NCI-H1048 (cell line): ENCODE measurements around the gene CCDC149.
"Not testable (repeated sequence)": the region's sequence is repeated elsewhere in the genome, so short reads cannot be mapped to it uniquely, and the experiment has no call there.

Experiments used
- DNase-seq: peaks from one replicate; lab custom pipeline; 2025; lab: John Stamatoyannopoulos, UW

Gene CCDC149

DNA sequence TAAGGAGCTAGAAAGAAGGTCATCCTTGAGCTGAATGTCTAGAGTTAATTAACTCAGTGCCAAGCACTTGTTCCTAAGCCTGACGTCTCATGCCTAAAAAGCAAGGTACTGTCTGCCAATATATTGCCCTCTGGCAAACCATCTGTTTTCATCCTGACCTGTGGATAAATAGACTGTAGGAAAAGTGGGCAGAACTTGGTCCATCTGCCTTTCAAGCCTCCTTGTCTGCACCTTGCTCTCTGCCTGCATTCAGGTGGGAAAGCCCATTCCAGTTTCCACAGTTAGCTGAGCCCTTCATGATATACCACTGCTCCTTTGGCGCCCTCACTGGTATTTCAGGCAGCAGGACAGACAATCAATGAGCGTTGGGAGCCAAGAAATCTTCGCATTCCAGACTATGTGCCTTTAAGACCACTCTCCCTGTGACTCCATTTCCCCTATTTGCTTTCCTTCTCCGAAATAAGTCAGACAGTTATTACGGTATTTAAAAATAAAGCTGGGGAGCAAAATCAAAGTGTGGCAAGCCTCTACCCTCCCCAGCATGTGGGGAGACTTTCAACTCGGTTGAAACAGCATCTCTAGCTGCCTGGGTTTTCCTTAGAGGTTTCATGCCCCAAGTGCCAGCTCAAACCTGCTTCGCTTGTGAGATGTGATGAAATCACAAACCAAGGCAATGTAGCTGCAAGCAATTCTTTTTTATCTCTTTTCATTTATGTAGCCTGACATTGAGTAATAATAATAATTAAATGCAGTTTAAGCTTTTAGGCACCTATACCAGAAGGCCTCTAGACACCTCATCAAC, 2.5 kb upstream of the CCDC149 start:
- no peak for DNase-seq

DNA sequence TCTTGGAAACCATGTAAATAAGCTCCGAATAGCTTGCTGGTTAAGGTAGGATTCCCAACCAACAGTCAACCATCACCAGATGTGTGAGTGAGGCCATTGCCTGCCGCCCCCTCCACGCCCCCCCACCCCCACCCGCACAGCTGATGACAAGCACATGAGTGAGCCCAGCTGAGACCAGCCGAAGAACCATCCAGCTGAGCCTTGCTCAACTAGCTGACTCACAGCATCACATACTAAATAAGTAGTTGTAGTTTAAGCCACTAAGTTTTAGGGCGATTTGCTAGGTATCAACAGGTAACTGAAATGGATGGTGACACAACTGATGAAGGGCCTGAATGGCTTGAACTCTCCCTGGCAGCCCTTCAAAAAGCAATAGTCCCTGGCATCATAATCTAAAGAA, 1.6 kb upstream of the CCDC149 start:
- DNase-seq, result no peak

DNA sequence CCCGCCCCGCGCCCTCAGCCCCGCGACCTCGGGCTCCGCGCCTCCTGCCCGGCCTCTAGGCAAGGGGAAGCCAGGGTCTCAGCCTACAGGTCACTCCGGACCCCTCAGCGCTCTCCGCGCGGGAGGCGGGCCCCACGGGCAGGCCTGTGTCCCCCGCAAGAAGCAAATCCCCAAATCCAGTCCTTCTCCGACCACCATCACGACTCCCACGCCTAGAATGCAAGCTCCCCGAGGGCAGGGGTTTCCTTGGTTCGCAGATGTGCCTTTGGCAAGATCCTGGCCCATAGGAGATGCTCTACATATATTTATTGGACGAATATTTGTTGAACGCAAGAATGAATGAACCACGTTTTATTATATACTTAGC, 260 bp upstream of the CCDC149 start:
- DNase-seq, result no peak

DNA sequence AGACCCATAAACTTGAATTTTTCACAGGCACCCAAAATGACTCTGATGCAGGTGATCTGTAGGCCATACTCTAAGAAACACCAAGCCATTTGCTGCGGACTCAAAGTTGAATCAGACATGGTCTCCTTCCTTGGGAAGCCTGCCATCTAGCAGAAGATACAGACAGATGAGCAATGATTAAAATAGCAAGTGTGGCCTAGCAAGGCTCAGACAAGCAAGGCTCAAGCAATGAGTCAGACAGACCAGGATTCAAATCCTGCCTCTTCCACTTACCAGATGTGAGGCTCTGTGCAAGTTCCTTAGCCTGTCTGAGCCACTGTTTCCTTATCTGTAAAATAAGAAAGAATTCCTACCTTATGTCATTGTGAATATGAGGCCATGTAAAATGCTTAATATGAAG, 2.3 kb downstream of the CCDC149 start:
- no peak for DNase-seq

DNA sequence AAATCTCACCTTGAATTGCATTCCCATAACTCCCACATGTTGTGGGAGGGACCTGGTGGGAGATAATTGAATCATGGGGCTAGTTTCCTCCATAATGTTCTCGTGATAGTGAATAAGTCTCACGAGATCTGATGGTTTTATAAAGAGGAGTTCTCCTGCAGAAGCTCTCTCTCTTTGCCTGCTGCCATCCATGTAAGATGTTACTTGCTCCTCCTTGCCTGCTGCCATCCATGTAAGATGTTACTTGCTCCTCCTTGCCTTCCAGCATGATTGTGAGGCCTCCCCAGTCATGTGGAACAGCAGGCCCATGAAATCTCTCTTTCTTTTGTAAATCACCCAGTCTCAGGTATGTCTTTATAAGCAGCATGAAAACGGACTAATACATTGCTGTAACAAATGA, 3.2 kb downstream of the CCDC149 start:
- not testable (repeated sequence) for DNase-seq

DNA sequence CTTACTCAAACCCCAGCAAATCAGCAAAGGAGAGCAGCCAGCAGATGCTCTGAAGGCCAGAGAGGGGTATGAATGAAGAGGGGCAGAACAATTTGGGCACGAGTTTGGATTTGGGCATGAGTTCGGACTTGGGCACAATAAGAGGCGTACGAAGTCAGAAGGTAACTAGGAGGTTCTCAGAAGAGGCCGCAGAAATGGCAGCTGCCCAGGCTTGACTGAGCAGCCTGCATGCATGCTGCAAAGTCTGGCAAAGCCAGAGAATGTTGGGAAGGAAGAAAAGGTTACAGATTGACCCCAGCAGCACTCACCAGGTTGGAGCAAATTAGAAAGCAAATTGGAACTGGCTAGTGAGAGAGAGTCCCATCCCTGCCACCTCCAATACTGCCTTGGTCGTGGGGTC, 15.2 kb downstream of the CCDC149 start:
- DNase-seq, result no peak

DNA sequence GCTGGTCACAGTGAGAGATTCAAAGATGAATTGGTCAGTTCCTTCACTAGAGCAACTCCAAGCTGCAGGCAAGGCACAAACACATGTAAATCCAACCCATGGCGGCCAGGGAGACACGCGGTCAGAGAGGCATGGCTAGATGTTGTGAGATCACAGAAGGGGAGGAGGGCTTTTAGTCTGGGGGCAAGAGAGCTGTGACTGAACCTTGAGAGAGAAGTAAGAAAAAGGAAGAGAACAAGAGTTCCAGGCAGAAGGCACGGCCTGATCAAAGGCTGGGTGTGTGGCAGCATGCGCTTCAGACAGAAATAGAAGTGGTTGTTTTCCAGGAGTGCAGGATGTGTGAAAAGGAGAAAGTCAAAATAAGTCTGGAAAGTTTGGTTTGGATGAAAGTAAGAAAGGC, 15.9 kb downstream of the CCDC149 start:
- DNase-seq, result no peak

DNA sequence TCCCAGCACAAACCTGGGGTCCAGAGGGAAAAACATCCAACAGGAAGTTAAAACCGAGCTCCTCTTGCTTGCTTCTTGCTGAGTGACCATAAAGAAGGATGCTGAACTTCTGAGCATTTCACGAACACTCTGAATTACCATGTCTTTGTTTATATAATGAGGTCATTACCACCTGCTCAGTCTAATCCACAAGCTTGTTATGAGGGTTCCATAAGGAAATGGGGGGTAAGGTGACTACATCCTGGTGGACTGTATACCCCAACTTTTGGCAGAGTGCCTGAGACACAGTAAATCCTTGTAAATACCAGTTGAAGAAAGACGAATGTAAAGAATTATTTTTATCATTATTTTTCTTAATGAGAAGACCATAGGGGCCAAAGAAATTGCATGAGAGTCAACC, 16.8 kb downstream of the CCDC149 start:
- no peak for DNase-seq

DNA sequence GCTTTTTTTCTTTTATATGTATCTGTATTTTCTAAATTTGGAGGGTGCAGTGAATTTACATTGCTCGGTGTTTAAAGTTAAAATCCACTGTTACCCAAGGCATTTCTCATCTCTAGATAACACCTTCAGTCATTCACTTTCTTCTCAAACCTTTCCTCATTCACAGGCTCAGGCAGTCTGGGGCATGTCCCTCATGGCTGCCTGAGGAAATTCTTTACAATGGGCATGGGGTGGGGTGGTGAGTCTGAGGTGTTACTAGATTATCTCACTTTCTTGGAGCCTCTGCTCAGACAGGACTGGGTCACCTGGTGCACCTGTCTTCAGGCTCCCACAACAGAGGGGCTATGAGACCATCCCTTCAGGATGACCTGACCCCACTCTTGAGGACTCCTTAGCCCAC, 17.4 kb downstream of the CCDC149 start:
- no peak for DNase-seq

DNA sequence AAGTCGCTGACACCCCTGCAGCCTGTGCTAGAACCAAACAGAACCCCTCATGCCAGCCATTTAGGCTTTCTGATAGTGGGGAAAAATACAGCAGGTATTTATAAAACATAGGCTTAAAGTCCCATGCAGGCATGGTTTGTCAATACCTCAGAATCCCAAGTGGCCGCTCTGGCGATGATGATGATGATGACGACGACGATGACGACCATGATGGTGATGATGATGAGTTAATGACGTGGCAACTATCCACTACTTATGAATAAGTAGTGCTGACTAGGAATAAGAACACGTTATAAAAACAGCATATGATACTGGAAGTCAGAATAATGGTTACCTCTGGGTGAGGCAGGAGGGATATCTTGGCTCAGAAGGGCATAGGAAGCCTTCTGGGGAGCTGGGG, 18.0 kb downstream of the CCDC149 start:
- no peak for DNase-seq

DNA sequence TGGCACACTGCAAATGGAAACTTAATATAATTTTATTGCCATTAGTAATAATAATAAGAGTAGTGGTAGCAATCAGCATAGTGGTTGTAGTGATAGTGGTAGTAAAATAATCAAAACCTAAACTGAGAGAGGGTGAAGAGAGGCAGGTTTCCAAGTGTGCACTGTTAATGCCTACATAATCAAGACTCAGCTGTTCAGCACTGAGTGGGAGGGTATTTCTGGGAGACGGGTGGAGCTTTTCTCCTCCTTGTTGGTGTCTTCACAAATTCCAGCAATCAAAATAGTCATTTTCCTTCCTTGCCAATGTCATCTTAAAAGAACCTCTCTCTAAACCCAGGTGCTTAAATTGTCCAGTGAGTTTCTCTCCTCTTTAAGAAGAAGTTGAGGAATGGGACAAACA, 18.6 kb downstream of the CCDC149 start:
- DNase-seq, result no peak

DNA sequence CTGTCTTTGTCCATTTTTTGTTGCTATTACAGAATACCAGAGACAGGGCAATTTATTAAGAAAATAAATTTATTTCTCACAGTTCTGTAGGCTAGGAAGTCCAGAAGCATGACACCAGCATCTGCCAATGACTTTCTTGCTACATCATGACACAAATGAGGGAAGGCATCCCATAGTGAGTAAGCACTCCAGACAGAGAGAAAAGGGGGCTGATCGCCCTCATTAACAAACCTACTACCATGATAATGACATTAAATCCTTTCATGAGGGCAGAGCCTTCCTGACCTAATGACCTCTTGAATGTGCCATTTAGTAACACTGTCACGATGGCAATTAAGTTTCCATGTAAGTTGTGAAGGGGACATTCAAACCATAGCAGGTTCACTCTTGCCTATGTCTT, 20.1 kb downstream of the CCDC149 start:
- no peak for DNase-seq

DNA sequence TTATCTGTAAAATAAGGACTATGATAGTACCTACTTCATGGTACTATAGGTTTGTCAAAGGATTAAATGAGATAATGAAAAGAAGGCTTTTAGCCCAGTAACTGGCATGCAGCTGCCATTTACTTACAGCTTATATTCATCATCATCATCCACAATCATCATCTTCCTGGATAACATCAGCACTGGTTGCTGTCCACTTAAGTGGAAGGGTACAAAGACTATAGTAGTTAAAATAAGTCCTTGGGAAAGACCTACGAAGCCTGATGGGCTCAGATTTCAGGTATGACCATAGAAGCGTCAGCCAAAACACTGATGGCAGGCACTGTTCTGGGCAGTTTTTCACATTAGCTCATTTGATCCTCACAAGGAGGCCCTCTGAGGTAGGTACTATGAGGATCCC, 20.6 kb downstream of the CCDC149 start:
- DNase-seq, result no peak

DNA sequence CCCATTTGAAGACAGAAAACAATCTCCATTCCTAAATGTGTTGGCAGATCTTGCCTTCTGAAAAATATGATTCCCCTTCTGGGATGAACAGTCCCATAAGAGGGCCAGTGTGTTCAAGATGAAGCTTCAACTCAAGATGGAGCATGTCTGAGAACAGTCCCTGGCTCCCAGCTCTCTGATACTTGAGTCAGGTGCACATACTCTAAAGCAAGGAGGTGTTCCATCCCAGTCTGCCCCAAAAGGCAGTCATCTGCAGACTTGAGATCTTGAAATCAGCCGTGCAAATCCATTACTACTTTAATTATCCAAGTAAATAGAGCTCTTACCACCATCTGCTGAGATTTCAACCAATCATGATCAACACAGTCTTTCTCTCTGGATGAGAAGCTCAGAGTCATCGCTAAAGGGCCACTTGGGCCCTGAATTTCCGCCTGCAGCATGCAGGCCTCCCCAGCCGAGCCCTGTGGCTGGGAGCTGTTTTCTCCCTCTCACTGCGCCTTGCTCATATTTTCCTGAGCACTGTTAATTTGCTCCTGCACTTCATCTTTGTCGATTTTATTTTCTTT, 22.2 kb downstream of the CCDC149 start:
- DNase-seq, result no peak

DNA sequence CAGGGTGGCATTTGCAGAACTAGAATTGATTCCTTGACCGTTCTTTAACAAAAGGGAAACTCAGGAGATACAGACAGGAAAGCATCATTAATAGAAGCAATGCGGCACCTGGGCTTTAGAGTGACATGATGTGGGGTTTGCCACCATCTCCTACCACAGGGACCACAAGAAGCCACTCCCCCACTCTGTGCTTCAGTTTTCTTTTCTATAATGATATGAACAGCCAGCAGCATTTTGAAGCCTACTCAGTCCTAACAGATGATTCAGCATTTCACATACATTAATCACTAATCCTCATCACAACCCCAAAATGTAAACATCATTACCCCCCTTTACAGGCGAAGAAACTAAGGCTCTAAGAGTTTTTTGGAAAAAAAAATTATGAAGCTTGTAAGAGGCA, 22.9 kb downstream of the CCDC149 start:
- DNase-seq, result no peak

DNA sequence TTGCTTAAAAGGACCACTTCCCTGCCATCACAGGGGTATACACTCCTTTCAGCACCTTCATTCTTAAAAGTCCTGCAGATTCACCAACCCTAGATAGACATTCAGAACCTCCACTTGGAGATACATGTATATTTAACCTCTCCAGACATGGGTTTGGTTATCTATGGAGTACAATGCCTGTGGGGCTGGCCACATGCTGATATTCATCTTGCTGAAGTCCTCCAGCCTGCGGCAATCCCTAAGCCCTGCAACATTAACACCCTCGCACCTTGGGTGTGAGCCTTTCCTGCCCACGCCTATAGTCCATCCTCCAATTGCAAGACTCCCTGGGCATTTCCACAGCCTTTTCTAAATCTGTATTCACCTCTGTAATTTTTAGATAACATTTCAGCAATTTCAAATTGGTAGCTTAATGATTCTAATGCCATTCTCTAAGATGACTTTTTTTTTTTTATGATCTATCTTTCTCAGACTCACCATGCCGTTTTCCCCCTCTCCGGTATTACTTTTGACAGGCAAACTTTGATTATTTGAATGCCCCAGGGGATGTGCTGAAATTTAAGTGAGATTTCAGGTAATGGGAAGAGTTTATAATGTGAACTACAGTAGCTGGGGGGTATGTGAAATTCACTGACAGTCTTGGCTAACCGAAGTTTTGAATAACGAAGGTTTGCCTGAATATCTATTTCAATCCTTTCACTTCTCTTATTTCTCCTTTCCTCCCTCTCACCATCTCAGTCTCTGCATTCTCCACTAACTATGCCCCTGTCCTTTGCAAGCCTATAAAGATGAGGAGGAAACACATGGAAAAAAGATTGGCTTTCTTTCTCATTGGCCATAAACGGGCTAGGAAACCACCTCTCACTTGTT, 24.1 kb downstream of the CCDC149 start:
- no peak for DNase-seq

DNA sequence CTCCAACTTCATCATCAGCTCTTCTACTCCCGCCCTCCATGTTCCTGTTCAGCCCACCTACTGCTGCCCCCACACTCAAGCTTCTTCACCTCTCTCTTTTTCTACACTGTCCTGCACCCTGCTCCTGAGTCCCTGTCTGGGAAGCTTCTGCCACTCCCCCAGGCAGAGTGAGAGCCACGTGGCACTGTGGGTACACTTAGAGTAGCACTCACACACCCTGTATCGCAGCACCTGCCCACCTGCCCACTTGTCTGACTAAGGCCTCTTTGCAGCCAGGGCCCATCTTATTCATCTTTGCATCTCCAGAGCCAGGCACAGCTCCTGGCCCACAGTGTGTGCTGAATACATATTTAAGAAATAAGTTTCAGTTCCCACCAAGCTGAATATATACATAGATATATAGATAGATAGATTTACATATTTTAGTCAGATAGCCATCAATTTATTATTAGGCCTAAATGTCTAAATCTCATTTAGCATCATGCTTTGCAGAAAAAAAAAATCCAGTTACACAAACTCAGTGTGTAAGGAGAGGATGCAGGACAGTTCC, 24.9 kb downstream of the CCDC149 start:
- DNase-seq, result no peak

DNA sequence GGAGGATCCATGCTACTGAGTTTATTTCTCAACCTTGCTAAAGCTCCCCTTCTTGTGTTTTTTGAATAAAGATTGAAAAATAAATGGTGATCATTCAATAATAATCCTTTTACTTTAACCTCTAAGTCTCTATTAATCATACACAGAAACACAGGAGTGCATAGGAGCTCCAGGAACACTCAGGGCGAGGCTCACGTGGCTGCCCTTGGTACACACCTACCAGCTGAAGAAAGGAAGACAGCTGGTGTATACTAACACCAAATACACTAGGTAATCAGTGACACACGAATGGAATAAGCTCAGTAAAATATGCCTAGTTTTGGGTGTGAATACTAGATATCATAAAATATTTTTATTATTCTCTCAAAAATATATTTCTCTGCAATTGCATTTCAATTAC, 26.2 kb downstream of the CCDC149 start:
- no peak for DNase-seq

DNA sequence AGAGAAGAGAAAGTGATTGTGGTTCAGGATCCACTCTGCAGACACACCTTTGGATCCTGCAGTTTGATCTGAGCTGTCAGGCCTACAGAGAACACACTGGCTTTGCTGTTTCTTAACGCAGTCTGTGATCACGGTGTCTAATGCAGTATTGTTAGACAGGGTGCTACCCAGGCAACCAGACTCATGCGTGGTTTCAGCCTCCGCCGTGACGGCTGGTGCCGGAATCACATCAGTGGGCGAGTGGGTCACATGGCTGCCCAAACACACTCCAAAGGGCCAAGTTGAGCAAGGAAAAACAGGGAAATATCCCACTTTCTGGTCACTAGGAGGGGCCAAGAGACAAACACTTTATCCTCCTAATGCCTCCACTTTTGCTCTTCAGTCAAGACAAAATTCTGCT, 27.5 kb downstream of the CCDC149 start:
- no peak for DNase-seq

DNA sequence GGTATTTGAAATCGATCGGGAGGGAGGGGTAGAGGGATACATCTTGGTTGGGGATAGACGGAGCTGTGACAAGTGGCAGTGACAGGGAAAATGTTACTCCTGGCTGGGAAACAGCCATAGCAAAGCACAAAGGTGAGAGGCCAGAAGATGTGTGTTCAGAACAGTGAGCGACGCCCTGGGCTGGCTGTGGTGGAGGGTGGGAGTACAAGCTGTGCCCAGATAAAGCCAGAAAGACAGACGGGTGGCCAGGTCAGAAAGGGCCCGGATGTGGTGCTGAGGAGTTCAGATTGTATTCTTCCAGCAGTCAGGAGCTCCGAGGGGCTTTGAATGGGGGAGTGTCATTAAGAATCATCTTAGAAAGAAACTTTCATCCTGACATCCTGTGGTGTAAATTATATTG, 27.9 kb downstream of the CCDC149 start:
- no peak for DNase-seq

DNA sequence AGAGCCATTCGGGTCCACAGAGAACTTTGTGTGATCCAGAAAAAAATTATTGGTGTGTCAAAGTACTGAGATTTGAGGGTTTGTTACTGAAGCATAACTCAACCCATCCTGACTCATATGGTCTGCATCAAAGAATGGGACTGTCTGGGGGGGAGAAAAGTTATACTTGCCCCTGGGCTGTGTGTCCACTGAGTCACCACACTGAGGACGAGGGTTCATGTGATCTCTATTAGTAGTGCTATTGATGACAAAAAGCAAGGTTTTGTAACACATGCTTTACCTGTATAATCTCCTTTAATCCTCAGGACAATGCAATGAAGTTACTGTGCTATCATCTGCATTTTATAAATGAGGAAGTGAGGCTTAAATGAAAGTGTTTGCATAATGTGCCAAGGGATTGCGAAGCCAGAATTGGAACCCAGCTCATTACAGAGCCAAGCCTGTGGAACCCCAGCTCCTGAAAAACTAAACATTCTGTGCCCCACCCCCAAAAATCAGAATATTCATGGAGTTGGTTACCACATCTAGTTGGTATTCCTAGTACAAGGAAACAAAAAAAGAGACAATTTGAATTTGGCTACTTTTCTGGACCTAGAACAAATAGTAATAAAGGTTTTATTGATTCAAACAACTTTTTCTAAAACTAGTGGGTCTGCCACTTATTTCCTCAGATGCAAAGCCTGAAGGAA, 31.2 kb downstream of the CCDC149 start:
- DNase-seq, result no peak

DNA sequence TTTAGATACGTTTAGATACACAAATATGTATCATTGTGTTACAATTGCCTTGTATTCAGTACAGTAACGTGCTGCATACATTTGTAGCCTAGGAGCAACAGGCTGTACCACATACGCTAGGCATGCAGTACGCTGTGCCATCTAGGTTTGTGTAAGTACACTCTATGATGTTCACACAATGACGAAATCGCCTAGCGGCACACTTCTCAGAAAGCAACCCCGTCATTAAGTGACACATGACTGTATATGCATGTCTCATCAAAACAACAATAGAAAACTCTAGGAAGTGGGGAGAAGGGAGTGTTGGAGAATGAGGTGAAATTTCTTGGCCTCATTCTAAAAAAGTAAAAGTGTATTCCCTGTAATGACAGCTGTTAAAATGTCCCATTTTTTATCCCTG, 32.7 kb downstream of the CCDC149 start:
- no peak for DNase-seq
